GM12873 (cell line): ENCODE data around the gene METRNL.

Source experiments
- CTCF ChIP-seq: IDR thresholded peaks from 2 replicates; pipeline ENCODE4 v1.5.1; 2012; ENCODE audit warnings: low read depth, mild to moderate bottlenecking, moderate library complexity, low read length, control low read depth; ENCODE audit not compliant: insufficient read depth; ENCODE audit errors: missing control alignments

Gene METRNL

GRCh38 chr17:83036666-83037065 lies 42.7 kb upstream of the METRNL start:
- no peak for TF ChIP-seq CTCF

DNA sequence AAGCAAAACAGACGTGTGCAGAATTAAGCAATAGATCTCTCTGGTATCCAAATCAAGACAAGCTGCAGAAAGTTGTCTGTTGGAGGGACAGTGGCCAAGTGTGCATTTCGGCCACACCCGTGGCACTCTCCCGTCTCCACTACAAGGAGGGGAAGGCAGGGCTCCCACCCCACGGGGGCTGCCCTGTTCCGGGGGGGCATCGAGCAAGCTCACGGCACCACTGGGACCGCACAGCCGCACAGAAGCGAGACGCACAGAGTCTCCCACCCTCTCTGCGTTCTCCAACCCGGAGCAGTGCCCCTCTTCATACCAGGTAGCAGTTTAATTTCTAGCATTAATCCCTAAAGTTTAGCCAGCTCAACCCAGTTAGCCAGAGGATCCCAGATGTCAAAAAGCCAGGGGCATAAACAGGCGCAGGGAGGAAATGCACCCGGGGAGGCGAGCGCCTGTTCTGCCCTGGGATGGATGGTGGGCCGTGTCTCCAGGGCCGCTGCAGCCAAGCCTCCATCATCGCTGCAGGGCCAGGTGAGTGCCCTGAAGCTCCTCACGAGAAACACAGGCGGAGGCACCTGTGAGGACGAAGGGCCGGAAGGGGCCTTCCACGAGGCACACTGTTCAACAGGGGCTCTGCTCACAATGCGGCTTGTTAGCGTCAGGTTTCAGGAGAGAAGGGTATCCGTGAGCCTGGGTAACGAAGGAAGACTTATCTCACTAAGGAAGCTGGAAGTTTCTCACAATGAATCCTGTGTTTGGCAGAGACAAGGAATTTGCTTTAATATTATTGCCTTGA lies 42.1 kb upstream of the METRNL start:
- no peak for TF ChIP-seq CTCF

DNA sequence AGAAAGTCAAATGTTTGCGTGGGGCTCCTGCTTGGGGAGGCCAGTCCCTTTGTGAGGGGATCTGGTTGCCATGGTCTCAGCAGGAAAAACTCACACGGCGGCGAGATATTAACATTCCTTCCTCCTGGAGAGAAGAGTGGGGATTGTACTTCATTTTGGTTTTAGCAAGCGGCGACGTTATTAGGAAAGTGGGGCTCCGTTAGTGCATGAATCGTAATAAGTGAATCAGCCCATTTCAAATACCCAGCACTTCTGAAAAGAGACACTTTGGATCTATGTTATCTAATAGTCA lies 41.6 kb upstream of the METRNL start:
- TF ChIP-seq CTCF = no peak

DNA sequence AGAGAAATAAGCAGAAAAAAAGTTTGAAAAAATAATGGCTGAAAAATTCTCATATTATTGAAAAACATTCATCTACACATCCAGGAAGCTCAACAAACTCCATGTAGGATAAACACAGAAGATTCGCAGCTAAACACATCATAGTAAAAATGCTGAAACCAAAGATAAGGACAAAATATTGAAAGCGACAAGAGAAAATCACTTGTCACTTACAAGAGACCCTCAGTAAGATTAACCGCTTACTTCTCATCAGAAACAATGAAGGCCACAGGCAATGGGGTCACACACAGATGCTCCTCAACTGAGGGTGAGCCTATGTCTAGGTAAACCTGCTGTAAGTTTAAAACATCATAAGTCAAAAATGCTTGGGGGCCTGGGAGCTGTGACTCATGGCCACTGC lies 38.1 kb upstream of the METRNL start:
- no peak for TF ChIP-seq CTCF

DNA sequence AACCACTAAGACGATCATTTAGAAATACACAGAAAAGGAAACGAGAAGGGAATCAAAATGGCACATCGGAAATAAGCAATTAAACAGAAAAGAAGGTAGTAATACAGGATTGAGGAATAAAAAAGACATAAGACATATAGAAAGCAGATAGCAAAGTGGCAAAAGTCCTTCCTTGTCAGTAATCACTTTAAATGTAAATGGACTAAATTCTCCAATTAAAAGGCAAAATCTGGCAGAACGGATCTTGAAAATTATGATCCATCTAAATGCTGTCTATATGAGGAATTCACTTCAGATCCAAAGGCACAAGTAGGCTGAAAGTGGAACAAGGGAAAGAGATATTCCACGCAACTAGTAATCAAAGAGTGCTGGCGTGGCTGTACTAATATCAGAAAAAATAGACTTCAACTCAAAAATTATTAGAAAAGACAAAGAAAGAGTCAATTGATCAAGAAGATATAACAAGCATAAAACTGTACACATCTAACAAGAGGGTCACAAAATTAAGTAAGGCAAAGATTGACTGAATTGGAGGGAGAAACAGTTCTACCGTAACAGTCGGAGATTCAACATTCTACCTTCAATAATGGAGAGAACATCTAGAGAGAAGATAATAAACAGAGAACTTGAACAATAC lies 36.8 kb upstream of the METRNL start:
- no peak for TF ChIP-seq CTCF

DNA sequence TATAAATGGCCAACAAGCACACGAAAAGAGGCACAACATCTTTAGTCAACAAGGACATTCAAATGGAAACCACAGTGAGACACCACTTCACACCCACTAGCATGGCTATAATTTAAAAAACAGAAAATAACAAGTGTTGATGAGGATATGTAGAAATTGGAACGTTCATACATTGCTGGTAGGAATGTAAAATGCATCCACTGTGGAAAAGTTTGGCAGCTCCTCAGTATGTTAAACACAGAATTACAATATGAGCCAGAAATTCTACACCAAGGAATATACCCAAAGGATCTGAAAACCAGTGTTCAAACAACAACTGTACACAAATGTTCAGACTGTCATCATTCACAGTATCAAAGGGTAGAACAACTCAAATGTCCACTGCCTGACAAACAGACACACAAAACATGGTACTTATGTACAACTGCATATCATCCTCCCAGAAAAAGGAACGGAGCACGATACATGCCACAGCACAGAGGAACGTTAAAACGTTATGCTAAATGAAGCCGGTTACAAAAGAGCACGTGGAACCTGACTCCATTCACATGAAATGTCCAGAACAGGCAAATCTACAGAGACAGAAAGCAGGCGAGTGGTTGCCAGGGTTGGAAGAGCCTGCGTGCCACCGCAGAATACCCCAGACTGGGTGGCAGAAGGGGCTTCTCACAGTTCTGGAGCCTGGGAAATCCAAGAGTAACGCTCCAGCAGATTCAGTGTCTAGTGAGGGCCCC lies 32.8 kb upstream of the METRNL start:
- TF ChIP-seq CTCF = no peak

DNA sequence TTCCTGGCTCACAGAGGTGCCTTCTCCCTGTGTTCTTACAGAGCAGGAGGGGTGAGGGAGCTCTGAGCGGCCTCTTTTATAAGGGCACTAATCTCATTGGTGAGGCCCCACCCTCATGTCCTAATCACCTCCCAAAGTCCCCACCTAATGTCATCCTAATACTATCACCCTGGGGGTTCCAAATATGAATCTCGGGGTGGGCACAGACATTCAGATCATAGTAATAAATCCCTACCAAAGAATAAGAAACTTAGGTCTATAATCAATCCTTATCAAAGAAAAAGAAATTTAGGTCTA lies 32.3 kb upstream of the METRNL start:
- no peak for TF ChIP-seq CTCF
